ENCODE measurements around the gene P2RY6.

DNA sequence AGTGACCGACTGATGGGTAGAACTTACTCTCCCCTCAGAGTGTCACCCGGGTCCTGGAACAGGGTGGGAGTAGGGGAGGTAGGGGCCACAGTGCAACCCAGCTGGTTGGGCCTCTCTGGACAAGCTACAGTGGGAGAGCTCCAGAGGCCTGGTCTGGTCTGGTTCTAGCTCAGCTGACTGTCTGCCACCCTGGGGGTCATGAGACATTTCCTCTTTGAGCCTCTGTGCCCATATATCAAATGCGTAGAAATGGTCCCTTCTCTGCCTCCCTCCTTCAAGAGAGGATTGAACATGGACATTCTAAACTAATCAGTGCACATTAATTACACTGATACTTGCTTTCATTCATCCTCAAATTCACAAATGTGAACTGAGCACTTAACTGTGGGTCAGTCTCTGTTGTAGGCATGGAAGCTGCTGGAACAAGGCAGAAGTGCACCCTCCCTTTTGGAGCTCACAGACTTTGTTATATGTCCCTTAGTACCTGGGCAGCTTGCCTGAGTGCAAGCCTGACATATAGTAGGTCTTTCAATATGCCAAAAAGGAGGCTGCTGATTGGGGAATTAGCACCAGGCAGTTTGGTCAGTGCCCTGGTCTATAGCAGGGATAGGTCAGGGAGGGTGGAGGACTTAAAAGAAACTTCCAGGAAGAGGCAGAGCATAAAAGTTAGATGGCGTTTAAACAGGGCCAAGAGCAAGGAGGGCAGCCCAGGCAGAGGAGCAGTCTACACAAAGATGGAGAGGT lies 61.7 kb downstream of the P2RY6 start:
- no peak for TF ChIP-seq CTCF (IDR thresholded peaks at IDR 0.05)
- TF ChIP-seq POLR2A (IDR thresholded peaks at IDR 0.05), result no peak

Data from thyroid gland (tissue), 4 donors.